HL-60 (cell line): ENCODE data around the gene JARID2.

Experiments used
- GABPA ChIP-seq: IDR thresholded peaks from 2 replicates; pipeline ENCODE4 v1.6.1; 2012; ENCODE audit warnings: low read depth
- POLR2AphosphoS5 ChIP-seq: IDR thresholded peaks from 2 replicates; pipeline ENCODE4 v1.6.1; 2012; ENCODE audit warnings: low read depth
- SPI1 ChIP-seq: IDR thresholded peaks from 2 replicates; pipeline ENCODE4 v1.6.1; 2012; ENCODE audit warnings: low read depth, mild to moderate bottlenecking, borderline replicate concordance
- TF ChIP-seq, protein P1 (sequence below): IDR thresholded peaks from one replicate; pipeline ENCODE4 v1.5.1; 2011; ENCODE audit warnings: low read length, control low read depth, inconsistent platforms; ENCODE audit not compliant: insufficient read depth
- TF ChIP-seq, protein P2 (sequence below): IDR thresholded peaks from 2 replicates; pipeline ENCODE4 v1.6.1; 2012; ENCODE audit warnings: low read depth; ENCODE audit not compliant: insufficient replicate concordance

DNA sequence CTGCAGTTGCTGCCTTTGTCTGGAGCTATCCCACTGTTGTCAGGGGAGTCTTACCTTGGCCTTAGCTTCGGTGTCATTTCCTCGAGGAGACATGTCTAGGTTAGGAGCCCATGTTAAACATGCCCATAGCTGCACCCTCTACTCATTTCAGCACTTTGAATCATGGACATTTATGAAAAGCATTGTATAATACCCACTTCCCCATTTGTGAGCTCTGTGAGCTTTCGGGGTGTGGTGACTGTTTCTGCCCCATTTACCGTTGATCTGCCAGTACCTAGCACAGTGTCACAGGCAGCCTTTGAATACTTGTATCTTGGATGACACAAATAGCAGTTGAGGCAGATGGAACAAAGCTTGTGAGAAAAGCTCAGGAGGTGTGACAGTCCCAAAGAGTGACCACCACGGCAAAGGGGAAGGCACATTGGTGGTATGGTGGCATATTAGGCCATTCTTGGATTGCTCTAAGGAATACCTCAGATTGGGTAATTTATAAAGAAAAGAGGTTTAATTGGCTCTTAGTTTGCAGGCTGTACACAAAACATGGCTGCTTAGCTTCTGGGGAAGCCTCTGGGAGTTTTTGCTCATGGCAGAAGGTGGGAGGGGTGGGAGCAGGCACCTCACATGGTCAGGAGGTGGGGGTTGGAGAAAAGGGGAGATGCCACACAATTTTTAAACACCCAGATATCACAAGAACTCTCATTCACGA, 42.0 kb downstream of the JARID2 start:
- TF ChIP-seq, protein P1, sequence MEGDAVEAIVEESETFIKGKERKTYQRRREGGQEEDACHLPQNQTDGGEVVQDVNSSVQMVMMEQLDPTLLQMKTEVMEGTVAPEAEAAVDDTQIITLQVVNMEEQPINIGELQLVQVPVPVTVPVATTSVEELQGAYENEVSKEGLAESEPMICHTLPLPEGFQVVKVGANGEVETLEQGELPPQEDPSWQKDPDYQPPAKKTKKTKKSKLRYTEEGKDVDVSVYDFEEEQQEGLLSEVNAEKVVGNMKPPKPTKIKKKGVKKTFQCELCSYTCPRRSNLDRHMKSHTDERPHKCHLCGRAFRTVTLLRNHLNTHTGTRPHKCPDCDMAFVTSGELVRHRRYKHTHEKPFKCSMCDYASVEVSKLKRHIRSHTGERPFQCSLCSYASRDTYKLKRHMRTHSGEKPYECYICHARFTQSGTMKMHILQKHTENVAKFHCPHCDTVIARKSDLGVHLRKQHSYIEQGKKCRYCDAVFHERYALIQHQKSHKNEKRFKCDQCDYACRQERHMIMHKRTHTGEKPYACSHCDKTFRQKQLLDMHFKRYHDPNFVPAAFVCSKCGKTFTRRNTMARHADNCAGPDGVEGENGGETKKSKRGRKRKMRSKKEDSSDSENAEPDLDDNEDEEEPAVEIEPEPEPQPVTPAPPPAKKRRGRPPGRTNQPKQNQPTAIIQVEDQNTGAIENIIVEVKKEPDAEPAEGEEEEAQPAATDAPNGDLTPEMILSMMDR, result no peak
- TF ChIP-seq, protein P2, sequence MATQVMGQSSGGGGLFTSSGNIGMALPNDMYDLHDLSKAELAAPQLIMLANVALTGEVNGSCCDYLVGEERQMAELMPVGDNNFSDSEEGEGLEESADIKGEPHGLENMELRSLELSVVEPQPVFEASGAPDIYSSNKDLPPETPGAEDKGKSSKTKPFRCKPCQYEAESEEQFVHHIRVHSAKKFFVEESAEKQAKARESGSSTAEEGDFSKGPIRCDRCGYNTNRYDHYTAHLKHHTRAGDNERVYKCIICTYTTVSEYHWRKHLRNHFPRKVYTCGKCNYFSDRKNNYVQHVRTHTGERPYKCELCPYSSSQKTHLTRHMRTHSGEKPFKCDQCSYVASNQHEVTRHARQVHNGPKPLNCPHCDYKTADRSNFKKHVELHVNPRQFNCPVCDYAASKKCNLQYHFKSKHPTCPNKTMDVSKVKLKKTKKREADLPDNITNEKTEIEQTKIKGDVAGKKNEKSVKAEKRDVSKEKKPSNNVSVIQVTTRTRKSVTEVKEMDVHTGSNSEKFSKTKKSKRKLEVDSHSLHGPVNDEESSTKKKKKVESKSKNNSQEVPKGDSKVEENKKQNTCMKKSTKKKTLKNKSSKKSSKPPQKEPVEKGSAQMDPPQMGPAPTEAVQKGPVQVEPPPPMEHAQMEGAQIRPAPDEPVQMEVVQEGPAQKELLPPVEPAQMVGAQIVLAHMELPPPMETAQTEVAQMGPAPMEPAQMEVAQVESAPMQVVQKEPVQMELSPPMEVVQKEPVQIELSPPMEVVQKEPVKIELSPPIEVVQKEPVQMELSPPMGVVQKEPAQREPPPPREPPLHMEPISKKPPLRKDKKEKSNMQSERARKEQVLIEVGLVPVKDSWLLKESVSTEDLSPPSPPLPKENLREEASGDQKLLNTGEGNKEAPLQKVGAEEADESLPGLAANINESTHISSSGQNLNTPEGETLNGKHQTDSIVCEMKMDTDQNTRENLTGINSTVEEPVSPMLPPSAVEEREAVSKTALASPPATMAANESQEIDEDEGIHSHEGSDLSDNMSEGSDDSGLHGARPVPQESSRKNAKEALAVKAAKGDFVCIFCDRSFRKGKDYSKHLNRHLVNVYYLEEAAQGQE, result peak; percentile 87
- TF ChIP-seq GABPA (no peak), POLR2AphosphoS5 (0 out of 2 replicates have a peak, but pooled peaks have one; percentile 14), SPI1 (peak; percentile 99)
